Measurements from ENCODE around the gene SPATA45.

GRCh38 chr1:212816567-212817278, 30.7 kb downstream of the SPATA45 start:
- TF ChIP-seq CTCF (IDR thresholded peaks at IDR 0.05) (no peak), POLR2A (IDR thresholded peaks at IDR 0.05) (no peak)
